Suprapubic skin (tissue), 4 donors: ENCODE results near the gene VEGFC.

Experiments
- EP300 ChIP-seq: sonication (generic); formaldehyde crosslinking; IDR thresholded peaks from one replicate; pipeline ENCODE4 v1.6.1; 2017; ENCODE audit warnings: antibody characterized with exemption
- POLR2A ChIP-seq, 2 donors: fragments of 450-650 bp; IDR thresholded peaks; one replicate each; pipeline ENCODE4 v1.6.1; 2017; ENCODE audit warnings: antibody characterized with exemption in 2 of 2, mild to moderate bottlenecking in 2 of 2, moderate library complexity in 2 of 2
- POLR2AphosphoS5 ChIP-seq, 3 donors: sonication (generic); formaldehyde crosslinking; IDR thresholded peaks; one replicate each; pipeline ENCODE4 v1.6.1; 2017; ENCODE audit warnings: antibody characterized with exemption in 3 of 3
- TF ChIP-seq, protein P1 (sequence below), 2 donors: fragments of 200-600 bp in 1 of 2; fragments of 450-650 bp in 1 of 2; sonication (generic) in 1 of 2; IDR thresholded peaks; one replicate each; pipeline ENCODE4 v1.5.1; 2016 to 2019; ENCODE audit warnings: antibody characterized with exemption in 2 of 2, mild to moderate bottlenecking in 1 of 2, moderate library complexity in 1 of 2

- TF ChIP-seq POLR2AphosphoS5 (IDR thresholded peaks at IDR 0.05) (no peak), EP300 (no peak), POLR2A (IDR thresholded peaks at IDR 0.05) (no peak)
- TF ChIP-seq, protein P1, sequence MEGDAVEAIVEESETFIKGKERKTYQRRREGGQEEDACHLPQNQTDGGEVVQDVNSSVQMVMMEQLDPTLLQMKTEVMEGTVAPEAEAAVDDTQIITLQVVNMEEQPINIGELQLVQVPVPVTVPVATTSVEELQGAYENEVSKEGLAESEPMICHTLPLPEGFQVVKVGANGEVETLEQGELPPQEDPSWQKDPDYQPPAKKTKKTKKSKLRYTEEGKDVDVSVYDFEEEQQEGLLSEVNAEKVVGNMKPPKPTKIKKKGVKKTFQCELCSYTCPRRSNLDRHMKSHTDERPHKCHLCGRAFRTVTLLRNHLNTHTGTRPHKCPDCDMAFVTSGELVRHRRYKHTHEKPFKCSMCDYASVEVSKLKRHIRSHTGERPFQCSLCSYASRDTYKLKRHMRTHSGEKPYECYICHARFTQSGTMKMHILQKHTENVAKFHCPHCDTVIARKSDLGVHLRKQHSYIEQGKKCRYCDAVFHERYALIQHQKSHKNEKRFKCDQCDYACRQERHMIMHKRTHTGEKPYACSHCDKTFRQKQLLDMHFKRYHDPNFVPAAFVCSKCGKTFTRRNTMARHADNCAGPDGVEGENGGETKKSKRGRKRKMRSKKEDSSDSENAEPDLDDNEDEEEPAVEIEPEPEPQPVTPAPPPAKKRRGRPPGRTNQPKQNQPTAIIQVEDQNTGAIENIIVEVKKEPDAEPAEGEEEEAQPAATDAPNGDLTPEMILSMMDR (IDR thresholded peaks at IDR 0.05): no peak
Observed at GRCh38 chr4:176825586-176825985, 32.9 kb upstream of the VEGFC start.
